Skin of body (tissue), 2 donors: ENCODE measurements around the gene SFXN3. TPM values are rescaled to one million over a fixed set of nuclear protein-coding genes. Genes with fewer than 3 reads are reported as not detected.

Experiments used
- DNase-seq: peaks from one replicate; lab custom pipeline; 2025; lab: John Stamatoyannopoulos, UW
- total RNA-seq: library from RNA; depleted of rRNA; stranded (reverse); fragments of >200 nt; gene quantifications from one replicate; pipeline ENCODE4 v1.2.3, GENCODE V29; 2014

The SFXN3 gene
- total RNA-seq, 1 donor from 2014 or later: 34.4 TPM

DNA sequence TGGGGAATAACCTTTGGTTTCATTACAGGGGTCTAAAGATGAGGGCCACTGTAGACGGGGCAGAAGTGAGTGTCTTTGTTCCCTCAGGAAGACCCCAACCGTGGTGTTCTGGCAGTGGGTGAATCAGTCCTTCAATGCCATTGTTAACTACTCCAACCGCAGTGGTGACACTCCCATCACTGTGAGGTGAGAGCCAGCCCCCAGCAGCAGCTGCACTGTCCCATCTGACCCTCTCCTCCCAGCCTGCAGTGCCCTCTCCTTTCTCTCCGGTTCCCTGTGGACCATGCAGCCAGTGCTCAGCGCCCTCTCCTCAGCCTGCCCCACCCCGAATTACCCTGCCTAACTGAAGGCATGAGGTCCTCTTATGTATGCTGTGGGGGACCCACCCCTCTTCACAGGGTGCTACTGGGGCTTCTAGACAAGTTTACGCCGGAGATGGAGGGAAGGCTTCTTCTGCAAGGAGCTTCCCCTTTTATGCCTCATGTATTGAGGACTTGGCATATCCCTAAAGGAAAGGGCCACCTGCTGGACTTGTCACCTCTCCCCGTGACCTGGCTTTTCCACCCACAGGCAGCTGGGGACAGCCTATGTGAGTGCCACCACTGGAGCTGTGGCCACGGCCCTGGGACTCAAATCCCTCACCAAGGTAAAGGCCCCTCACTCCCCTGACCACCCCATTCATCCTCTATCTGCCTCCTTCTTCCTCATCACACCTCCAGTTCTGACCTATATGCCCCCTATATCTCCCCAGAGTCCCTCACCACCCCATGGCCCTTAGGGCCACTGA lies 5.1 kb downstream of the SFXN3 start:
- DNase-seq: no peak

DNA sequence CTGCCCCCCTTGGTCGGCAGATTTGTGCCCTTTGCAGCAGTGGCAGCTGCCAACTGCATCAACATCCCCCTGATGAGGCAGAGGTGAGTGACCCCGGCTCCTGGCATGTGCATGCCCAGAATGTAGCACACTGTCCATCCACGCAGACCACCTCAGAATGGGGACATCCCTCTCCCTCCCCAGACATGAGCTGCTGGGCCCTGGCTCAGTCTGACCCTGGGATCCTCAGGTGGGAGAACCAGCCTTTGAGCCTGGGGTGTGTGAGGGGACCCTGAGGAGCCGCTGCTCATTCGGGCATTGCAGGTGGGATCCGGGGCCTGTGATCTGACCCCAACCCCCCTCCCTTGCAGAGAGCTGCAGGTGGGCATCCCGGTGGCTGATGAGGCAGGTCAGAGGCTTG lies 5.7 kb downstream of the SFXN3 start:
- no peak for DNase-seq

GRCh38 chr10:101038484-101038883 lies 7.5 kb downstream of the SFXN3 start:
- no peak for DNase-seq

GRCh38 chr10:101040061-101040460 lies 9.0 kb downstream of the SFXN3 start:
- DNase-seq: no peak

GRCh38 chr10:101040851-101041250 lies 9.8 kb downstream of the SFXN3 start:
- DNase-seq: no peak

- peak; percentile 73 for DNase-seq
Measured at GRCh38 chr10:101041252-101041761, 10.3 kb downstream of the SFXN3 start.

DNA sequence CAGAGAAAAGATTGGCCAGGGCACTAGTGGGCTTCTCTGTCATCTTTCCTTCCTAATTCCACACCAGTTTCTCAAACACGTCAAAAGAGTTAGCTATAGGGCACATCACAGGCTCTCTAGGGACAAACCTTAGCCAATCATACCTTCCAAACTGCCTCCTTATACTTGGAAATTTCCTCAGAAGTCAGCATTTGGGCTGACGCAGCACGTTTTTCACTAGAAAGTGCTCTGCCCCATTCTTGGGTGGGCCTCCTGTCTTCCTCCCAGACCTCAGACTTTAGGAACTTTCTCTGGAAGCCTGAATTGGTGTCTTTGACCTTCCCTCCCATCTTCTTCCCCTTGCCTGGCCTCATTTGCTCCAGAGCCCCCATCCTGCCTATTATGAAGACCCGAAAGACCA lies 11.1 kb downstream of the SFXN3 start:
- DNase-seq: no peak

DNA sequence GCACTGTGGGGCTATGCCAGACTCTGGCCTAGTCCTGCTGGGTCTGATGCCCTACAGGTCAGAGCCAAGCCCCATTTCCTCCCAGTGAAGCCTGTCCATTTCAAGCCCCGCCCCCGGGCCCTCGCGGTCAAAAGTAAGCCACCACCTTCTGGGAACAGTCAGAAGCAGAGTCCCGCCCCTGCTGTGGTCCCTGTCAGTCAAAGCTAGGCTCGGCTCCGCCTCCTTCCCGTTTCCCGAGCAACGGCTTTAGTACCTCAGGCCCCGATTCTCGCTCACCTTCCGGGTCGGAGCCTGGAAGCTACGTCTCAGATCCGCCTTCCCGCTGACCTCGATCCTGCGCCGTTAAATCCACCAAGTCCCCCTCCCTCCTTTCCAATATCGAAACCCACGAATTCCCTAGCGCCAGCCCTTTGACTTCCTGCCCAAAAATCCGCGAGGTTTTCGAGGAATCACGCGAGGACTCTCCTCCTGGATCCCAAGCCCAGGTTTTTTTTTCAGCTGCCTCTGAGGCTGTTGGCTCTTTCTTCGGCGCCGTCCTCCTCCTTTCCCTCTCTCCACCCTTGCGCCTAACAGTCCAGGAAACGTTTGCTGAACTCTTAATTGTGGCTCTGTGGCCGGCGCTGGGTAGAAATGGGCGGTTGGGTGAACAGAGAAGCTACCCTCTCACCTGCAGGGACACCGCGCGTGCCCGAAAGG lies 11.8 kb downstream of the SFXN3 start:
- peak; percentile 95 for DNase-seq

DNA sequence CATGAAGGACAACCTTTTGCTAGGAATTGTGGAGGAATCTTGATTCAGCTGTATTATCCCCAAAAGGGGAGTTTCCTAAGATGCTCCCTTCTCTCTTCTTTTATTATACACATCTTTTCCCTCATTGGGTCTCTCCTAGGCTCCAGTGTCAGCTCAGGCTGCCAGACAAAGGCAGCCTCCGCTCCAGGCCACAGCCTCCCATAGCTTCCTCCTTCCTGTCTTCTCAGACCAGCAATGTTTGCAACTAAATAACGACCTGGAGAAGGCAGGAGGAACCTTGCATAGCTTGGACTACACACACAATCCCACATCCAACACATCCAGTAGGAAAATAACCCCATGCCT lies 12.3 kb downstream of the SFXN3 start:
- no peak for DNase-seq

DNA sequence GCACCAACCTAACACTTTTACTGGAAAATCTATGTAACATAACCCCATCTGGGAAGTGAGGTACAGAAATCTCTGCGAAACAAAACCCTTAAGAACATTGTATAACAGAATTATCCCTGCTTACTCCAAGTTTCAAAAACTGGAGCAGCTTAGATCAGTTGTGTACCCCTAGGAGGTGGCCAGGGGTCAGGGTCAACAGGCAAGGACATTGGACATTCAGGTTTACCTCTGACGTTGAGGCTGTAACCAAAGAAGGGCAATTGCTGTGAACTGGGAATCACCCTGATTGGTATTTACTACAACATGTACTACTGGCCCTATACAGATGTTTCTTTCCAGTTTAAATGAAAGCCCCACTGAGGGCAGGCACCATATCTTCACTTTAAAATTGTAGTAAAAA lies 13.1 kb downstream of the SFXN3 start:
- DNase-seq: no peak

GRCh38 chr10:101046332-101047238 lies 15.6 kb downstream of the SFXN3 start:
- DNase-seq: no peak

DNA sequence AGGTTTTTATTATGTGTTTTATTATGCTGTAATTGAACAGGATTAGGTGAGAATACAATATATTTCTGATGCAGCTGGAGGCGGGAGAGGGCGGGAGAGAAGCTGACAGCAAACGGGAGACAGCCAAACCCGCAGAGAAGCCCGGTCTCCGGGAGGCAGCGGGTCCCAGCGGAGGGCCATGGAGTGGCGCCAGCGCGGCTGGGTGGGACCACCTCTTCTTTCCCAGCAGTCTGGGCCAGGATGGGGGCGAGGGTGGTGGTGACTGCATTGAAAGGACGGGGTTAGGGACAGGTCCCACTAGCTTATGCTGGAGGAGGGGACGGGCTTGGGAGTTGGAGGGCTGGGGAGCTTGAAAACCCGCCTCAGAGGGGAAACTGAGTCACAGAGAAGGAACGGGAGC lies 16.2 kb downstream of the SFXN3 start:
- DNase-seq: no peak

GRCh38 chr10:101047961-101048892 lies 17.2 kb downstream of the SFXN3 start:
- no peak for DNase-seq

- no peak for DNase-seq
Measured at GRCh38 chr10:101050208-101051069, 19.4 kb downstream of the SFXN3 start.

GRCh38 chr10:101052285-101052684 lies 21.3 kb downstream of the SFXN3 start:
- DNase-seq: no peak

- no peak for DNase-seq
Measured at GRCh38 chr10:101053516-101053915, 22.5 kb downstream of the SFXN3 start.

DNA sequence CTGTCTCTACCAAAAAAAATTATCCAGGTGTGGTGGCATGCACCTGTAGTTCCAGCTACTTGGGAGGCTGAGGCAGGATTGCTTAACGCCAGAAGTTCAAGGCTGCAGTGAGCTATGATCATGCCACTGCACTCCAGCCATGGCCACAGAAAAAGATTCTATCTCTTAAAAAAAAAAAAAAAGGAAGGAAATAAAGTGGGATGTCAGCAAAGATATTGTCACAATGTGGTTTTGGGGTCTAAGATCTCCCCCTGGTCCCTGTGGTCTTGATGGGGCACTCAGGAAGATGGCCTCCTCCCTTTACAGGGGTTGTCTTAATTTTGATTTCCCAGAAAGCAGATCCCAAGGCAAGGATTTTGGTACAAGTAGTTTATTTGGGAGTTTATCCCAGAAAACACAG lies 23.3 kb downstream of the SFXN3 start:
- DNase-seq: no peak

- DNase-seq: no peak
Measured at GRCh38 chr10:101054876-101055275, 23.8 kb downstream of the SFXN3 start.

DNA sequence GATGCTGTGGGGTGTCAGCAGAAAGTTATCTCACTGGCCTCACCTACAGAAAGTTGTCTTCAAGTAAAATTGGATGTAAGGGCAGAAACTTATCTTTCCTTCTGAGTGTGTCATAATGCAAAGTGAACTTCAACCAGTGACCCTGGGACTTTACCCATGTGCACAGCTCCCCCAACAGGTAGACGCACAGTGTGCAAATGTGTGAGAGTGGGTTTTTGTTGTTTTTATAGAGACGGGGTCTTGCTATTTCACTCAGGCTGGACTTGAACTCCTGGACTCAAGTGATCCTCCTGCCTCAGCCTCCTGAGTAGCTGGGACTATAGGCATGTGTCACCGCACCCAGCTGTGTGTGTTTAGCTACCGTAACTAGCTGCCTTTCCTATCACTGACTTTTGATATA lies 24.4 kb downstream of the SFXN3 start:
- DNase-seq: no peak
